Measurements from ENCODE around the gene ICAM5. TPM values are rescaled to one million over a fixed set of nuclear protein-coding genes. Genes with fewer than 3 reads are reported as not detected.

Gene ICAM5
- total and polyA plus RNA-seq, 9 of the 15 experiments (the other 6 are each of a cell fraction or from before 2014, with no cell fraction given), result 0.10 to 114 (median 13.7) TPM

DNA sequence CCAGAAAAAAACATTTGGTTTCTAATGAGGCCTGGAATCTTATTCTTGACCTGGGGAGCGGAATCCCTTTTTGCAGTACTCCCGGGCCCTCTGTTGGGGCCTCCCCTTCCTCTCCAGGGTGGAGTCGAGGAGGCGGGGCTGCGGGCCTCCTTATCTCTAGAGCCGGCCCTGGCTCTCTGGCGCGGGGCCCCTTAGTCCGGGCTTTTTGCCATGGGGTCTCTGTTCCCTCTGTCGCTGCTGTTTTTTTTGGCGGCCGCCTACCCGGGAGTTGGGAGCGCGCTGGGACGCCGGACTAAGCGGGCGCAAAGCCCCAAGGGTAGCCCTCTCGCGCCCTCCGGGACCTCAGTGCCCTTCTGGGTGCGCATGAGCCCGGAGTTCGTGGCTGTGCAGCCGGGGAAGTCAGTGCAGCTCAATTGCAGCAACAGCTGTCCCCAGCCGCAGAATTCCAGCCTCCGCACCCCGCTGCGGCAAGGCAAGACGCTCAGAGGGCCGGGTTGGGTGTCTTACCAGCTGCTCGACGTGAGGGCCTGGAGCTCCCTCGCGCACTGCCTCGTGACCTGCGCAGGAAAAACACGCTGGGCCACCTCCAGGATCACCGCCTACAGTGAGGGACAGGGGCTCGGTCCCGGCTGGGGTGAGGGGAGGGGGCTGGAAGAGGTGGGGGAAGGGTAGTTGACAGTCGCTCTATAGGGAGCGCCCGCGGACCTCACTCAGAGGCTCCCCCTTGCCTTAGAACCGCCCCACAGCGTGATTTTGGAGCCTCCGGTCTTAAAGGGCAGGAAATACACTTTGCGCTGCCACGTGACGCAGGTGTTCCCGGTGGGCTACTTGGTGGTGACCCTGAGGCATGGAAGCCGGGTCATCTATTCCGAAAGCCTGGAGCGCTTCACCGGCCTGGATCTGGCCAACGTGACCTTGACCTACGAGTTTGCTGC lies 2.7 kb upstream of the ICAM5 start, which contains the start of gene ICAM4 (continued):
- TF ChIP-seq, protein P1, sequence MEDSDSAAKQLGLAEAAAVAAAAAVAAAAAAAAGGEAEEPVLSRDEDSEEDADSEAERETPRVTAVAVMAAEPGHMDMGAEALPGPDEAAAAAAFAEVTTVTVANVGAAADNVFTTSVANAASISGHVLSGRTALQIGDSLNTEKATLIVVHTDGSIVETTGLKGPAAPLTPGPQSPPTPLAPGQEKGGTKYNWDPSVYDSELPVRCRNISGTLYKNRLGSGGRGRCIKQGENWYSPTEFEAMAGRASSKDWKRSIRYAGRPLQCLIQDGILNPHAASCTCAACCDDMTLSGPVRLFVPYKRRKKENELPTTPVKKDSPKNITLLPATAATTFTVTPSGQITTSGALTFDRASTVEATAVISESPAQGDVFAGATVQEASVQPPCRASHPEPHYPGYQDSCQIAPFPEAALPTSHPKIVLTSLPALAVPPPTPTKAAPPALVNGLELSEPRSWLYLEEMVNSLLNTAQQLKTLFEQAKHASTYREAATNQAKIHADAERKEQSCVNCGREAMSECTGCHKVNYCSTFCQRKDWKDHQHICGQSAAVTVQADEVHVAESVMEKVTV (CRISPR knock-in tag; IDR thresholded peaks at IDR 0.05), result peak; percentile 39; the same call in 1 of the 2 replicates
- TF ChIP-seq ARID2 (IDR thresholded peaks at IDR 0.05), result 0 out of 2 replicates have a peak, but pooled peaks have one; percentile 28
- TF ChIP-seq, protein P2, sequence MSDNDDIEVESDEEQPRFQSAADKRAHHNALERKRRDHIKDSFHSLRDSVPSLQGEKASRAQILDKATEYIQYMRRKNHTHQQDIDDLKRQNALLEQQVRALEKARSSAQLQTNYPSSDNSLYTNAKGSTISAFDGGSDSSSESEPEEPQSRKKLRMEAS (CRISPR knock-in tag; IDR thresholded peaks at IDR 0.05), result peak; percentile 79
- peak; percentile 46 for TF ChIP-seq POLR2B (IDR thresholded peaks at IDR 0.05; ENCODE audit: low read depth, partially characterized antibody)
- TF ChIP-seq PCBP1 (IDR thresholded peaks at IDR 0.05; ENCODE audit: low read depth, low read length, poor library complexity, severe bottlenecking), result peak; percentile 32
- TF ChIP-seq RFX5 (IDR thresholded peaks at IDR 0.05; ENCODE audit: low read depth, low read length), result no peak
- TF ChIP-seq, protein P3, sequence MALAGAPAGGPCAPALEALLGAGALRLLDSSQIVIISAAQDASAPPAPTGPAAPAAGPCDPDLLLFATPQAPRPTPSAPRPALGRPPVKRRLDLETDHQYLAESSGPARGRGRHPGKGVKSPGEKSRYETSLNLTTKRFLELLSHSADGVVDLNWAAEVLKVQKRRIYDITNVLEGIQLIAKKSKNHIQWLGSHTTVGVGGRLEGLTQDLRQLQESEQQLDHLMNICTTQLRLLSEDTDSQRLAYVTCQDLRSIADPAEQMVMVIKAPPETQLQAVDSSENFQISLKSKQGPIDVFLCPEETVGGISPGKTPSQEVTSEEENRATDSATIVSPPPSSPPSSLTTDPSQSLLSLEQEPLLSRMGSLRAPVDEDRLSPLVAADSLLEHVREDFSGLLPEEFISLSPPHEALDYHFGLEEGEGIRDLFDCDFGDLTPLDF (CRISPR knock-in tag; IDR thresholded peaks at IDR 0.05), result 0 out of 2 replicates have a peak, but pooled peaks have one; percentile 24
- TF ChIP-seq, protein P4, sequence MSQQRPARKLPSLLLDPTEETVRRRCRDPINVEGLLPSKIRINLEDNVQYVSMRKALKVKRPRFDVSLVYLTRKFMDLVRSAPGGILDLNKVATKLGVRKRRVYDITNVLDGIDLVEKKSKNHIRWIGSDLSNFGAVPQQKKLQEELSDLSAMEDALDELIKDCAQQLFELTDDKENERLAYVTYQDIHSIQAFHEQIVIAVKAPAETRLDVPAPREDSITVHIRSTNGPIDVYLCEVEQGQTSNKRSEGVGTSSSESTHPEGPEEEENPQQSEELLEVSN (IDR thresholded peaks at IDR 0.05; ENCODE audit: borderline replicate concordance in 1 of 2, extremely low read depth in 1 of 2, insufficient read depth in 1 of 2, insufficient read length in 1 of 2, low read depth in 1 of 2, low read length in 1 of 2, poor library complexity in 1 of 2, severe bottlenecking in 1 of 2), result peak; percentile 78 to 89
- no peak for TF ChIP-seq E2F3 (CRISPR knock-in tag; IDR thresholded peaks at IDR 0.05)
- TF ChIP-seq, protein P5, sequence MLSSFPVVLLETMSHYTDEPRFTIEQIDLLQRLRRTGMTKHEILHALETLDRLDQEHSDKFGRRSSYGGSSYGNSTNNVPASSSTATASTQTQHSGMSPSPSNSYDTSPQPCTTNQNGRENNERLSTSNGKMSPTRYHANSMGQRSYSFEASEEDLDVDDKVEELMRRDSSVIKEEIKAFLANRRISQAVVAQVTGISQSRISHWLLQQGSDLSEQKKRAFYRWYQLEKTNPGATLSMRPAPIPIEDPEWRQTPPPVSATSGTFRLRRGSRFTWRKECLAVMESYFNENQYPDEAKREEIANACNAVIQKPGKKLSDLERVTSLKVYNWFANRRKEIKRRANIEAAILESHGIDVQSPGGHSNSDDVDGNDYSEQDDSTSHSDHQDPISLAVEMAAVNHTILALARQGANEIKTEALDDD (IDR thresholded peaks at IDR 0.05), result no peak
- TF ChIP-seq SOX6 (IDR thresholded peaks at IDR 0.05), result peak; percentile 47; the same call in 1 of the 2 replicates
- no peak for TF ChIP-seq IFI16 (CRISPR knock-in tag; IDR thresholded peaks at IDR 0.05)
- peak; percentile 59 for TF ChIP-seq MYC (IDR thresholded peaks at IDR 0.05; ENCODE audit: low read depth, low read length)
- TF ChIP-seq MYC (CRISPR knock-in tag; IDR thresholded peaks at IDR 0.05; ENCODE audit: borderline replicate concordance, low read depth), result peak; percentile 70; the same call in 1 of the 2 replicates
- peak; percentile 74; the same call in 1 of the 2 replicates for TF ChIP-seq ERF (CRISPR knock-in tag; IDR thresholded peaks at IDR 0.05)
- peak; percentile 82 for TF ChIP-seq NCOA6 (IDR thresholded peaks at IDR 0.05)
- no peak for TF ChIP-seq FOXK2 (conservative IDR thresholded peaks at IDR 0.05 in 1 of 2, IDR thresholded peaks at IDR 0.05 in 1 of 2; ENCODE audit: low read depth in 2 of 2)
- no peak for TF ChIP-seq ARNT (IDR thresholded peaks at IDR 0.05)
- TF ChIP-seq, protein P6, sequence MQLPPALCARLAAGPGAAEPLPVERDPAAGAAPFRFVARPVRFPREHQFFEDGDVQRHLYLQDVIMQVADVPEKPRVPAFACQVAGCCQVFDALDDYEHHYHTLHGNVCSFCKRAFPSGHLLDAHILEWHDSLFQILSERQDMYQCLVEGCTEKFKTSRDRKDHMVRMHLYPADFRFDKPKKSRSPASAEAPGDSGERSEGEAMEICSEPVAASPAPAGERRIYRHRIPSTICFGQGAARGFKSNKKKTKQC (CRISPR knock-in tag; IDR thresholded peaks at IDR 0.05), result peak; percentile 82
- no peak; the same call in none of the 2 replicates for TF ChIP-seq NR3C1 (CRISPR knock-in tag; IDR thresholded peaks at IDR 0.05)

Data from K562 (cell line).